SK-N-SH treated with all-trans-retinoic acid at 6 μM for 48 hours (cell line): Measurements from ENCODE around the gene LRRC9.

ENCODE experiments used
- ATAC-seq: fragments of 200-7000 bp; cut with Tn5 transposase; 3 replicates; pipeline ENCODE4 v1.9.1; 2020; ENCODE audit warnings: mild to moderate bottlenecking, moderate library complexity
- ARNTL ChIP-seq: fragments of 450-650 bp; formaldehyde crosslinking; IDR thresholded peaks from 2 replicates; pipeline ENCODE4 v1.5.0; 2020; ENCODE audit warnings: low read depth, mild to moderate bottlenecking, moderate library complexity, borderline replicate concordance
- BACH2 ChIP-seq: fragments of 250-450 bp; sonication (Bioruptor Pico); IDR thresholded peaks from 2 replicates; pipeline ENCODE4 v1.9.0; 2021; ENCODE audit warnings: mild to moderate bottlenecking, borderline replicate concordance
- CREB5 ChIP-seq: fragments of 250-450 bp; sonication (Bioruptor Pico); IDR thresholded peaks from 2 replicates; pipeline ENCODE4 v1.5.1; 2020; ENCODE audit warnings: low read depth, mild to moderate bottlenecking, moderate library complexity
- CSDC2 ChIP-seq: fragments of 250-450 bp; sonication (Bioruptor Pico); IDR thresholded peaks from 2 replicates; pipeline ENCODE4 v1.5.0; 2020; ENCODE audit warnings: mild to moderate bottlenecking, moderate library complexity
- CSRNP3 ChIP-seq: fragments of 250-450 bp; sonication (Bioruptor Pico); IDR thresholded peaks from 2 replicates; pipeline ENCODE4 v1.5.1; 2021; ENCODE audit warnings: mild to moderate bottlenecking, moderate library complexity
- ESRRG ChIP-seq: fragments of 250-450 bp; sonication (Bioruptor Pico); IDR thresholded peaks from 2 replicates; pipeline ENCODE4 v1.6.1; 2021; ENCODE audit warnings: mild to moderate bottlenecking
- GLIS3 ChIP-seq: fragments of 250-450 bp; sonication (Bioruptor Pico); IDR thresholded peaks from 2 replicates; pipeline ENCODE4 v1.5.0; 2020; ENCODE audit warnings: mild to moderate bottlenecking, moderate library complexity
- ISL1 ChIP-seq: fragments of 250-450 bp; sonication (Bioruptor Pico); IDR thresholded peaks from 2 replicates; pipeline ENCODE4 v2.1.2; 2022; ENCODE audit warnings: mild to moderate bottlenecking, moderate library complexity
- OSR1 ChIP-seq: fragments of 250-450 bp; sonication (Bioruptor Pico); IDR thresholded peaks from 2 replicates; pipeline ENCODE4 v1.8.0; 2022; ENCODE audit warnings: moderate library complexity, mild to moderate bottlenecking, inconsistent platforms
- PPARA ChIP-seq: fragments of 250-450 bp; sonication (Bioruptor Pico); IDR thresholded peaks from 2 replicates; pipeline ENCODE4 v1.5.0; 2020; ENCODE audit warnings: mild to moderate bottlenecking, borderline replicate concordance
- RARB ChIP-seq: fragments of 250-450 bp; sonication (Bioruptor Pico); IDR thresholded peaks from 2 replicates; pipeline ENCODE4 v1.8.0; 2021; ENCODE audit warnings: mild to moderate bottlenecking, moderate library complexity
- SNAI2 ChIP-seq: fragments of 250-450 bp; sonication (Bioruptor Pico); IDR thresholded peaks from 2 replicates; pipeline ENCODE4 v1.5.0; 2020; ENCODE audit warnings: mild to moderate bottlenecking, moderate library complexity
- TCF4 ChIP-seq: fragments of 250-450 bp; sonication (Bioruptor Pico); IDR thresholded peaks from 2 replicates; pipeline ENCODE4 v1.8.0; 2021; ENCODE audit warnings: mild to moderate bottlenecking, moderate library complexity, borderline replicate concordance
- TOX ChIP-seq: fragments of 250-450 bp; sonication (Bioruptor Pico); IDR thresholded peaks from 2 replicates; pipeline ENCODE4 v1.8.0; 2021; ENCODE audit warnings: mild to moderate bottlenecking, moderate library complexity, borderline replicate concordance
- ZC3H10 ChIP-seq: fragments of 250-450 bp; sonication (Bioruptor Pico); IDR thresholded peaks from 2 replicates; pipeline ENCODE4 v1.5.1; 2021; ENCODE audit warnings: mild to moderate bottlenecking, moderate library complexity
- ZFP3 ChIP-seq: fragments of 250-450 bp; sonication (Bioruptor Pico); IDR thresholded peaks from 2 replicates; pipeline ENCODE4 v1.5.0; 2020; ENCODE audit warnings: mild to moderate bottlenecking, moderate library complexity
- ZFP30 ChIP-seq: fragments of 450-650 bp; formaldehyde crosslinking; IDR thresholded peaks from 2 replicates; pipeline ENCODE4 v1.5.0; 2022; ENCODE audit warnings: mild to moderate bottlenecking, moderate library complexity
- ZNF565 ChIP-seq: fragments of 450-650 bp; formaldehyde crosslinking; conservative IDR thresholded peaks from 2 replicates; pipeline ENCODE4 v1.5.0; 2020; ENCODE audit warnings: low read depth, mild to moderate bottlenecking, moderate library complexity
- ZNF70 ChIP-seq: fragments of 450-650 bp; formaldehyde crosslinking; IDR thresholded peaks from 2 replicates; pipeline ENCODE4 v1.5.0; 2020; ENCODE audit warnings: mild to moderate bottlenecking, moderate library complexity
- ZNF8 ChIP-seq: fragments of 450-650 bp; formaldehyde crosslinking; IDR thresholded peaks from 2 replicates; pipeline ENCODE4 v1.5.0; 2020; ENCODE audit warnings: mild to moderate bottlenecking, moderate library complexity
- TF ChIP-seq, protein P1 (sequence below): fragments of 250-450 bp; sonication (Bioruptor Pico); IDR thresholded peaks from 2 replicates; pipeline ENCODE4 v1.8.0; 2020; ENCODE audit warnings: mild to moderate bottlenecking, moderate library complexity, borderline replicate concordance
- TF ChIP-seq, protein P2 (sequence below): fragments of 250-450 bp; sonication (Bioruptor Pico); IDR thresholded peaks from 2 replicates; pipeline ENCODE4 v1.8.0; 2021; ENCODE audit warnings: low read depth, mild to moderate bottlenecking, moderate library complexity, borderline replicate concordance

LRRC9 gene

GRCh38 chr14:59905188-59905587 lies 14.8 kb upstream of the LRRC9 start:
- no peak for ATAC-seq
- no peak for TF ChIP-seq CSDC2 (CRISPR knock-in tag)
- TF ChIP-seq ARNTL (CRISPR knock-in tag), result no peak
- TF ChIP-seq TCF4 (CRISPR knock-in tag), result no peak
- TF ChIP-seq ZFP30 (CRISPR knock-in tag), result no peak
- TF ChIP-seq RARB (CRISPR knock-in tag), result no peak
- no peak for TF ChIP-seq ZNF8 (CRISPR knock-in tag)
- no peak for TF ChIP-seq ZC3H10 (CRISPR knock-in tag)
- TF ChIP-seq ESRRG (CRISPR knock-in tag), result no peak
- TF ChIP-seq, protein P1, sequence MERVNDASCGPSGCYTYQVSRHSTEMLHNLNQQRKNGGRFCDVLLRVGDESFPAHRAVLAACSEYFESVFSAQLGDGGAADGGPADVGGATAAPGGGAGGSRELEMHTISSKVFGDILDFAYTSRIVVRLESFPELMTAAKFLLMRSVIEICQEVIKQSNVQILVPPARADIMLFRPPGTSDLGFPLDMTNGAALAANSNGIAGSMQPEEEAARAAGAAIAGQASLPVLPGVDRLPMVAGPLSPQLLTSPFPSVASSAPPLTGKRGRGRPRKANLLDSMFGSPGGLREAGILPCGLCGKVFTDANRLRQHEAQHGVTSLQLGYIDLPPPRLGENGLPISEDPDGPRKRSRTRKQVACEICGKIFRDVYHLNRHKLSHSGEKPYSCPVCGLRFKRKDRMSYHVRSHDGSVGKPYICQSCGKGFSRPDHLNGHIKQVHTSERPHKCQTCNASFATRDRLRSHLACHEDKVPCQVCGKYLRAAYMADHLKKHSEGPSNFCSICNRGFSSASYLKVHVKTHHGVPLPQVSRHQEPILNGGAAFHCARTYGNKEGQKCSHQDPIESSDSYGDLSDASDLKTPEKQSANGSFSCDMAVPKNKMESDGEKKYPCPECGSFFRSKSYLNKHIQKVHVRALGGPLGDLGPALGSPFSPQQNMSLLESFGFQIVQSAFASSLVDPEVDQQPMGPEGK (CRISPR knock-in tag), result no peak
- TF ChIP-seq PPARA (CRISPR knock-in tag), result no peak
- TF ChIP-seq, protein P2, sequence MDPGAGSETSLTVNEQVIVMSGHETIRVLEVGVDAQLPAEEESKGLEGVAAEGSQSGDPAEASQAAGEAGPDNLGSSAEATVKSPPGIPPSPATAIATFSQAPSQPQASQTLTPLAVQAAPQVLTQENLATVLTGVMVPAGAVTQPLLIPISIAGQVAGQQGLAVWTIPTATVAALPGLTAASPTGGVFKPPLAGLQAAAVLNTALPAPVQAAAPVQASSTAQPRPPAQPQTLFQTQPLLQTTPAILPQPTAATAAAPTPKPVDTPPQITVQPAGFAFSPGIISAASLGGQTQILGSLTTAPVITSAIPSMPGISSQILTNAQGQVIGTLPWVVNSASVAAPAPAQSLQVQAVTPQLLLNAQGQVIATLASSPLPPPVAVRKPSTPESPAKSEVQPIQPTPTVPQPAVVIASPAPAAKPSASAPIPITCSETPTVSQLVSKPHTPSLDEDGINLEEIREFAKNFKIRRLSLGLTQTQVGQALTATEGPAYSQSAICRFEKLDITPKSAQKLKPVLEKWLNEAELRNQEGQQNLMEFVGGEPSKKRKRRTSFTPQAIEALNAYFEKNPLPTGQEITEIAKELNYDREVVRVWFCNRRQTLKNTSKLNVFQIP (CRISPR knock-in tag), result no peak
- no peak for TF ChIP-seq BACH2 (CRISPR knock-in tag)
- TF ChIP-seq GLIS3 (CRISPR knock-in tag), result no peak

DNA sequence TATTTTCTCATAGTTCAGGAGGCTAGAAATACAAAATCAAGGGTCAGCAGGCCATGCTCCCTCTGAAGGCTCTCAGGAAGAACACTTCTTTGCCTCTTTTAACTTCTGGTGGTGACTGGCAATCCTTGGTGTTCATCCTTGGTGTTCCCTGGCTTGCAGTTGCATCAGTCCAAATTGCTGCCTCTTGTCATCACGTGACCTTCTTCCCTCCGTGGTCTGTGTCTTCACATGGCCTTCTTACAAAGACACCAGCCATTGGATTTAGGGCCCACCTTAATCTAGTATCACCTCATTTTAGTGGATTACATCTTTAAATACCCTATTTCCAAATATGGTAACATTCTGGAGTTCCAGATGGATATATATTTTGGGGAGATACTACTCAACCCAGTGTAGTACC lies 7.5 kb upstream of the LRRC9 start:
- TF ChIP-seq CSDC2 (CRISPR knock-in tag), result no peak
- TF ChIP-seq PPARA (CRISPR knock-in tag), result no peak
- no peak for TF ChIP-seq TCF4 (CRISPR knock-in tag)
- TF ChIP-seq, all 23 proteins: peak for 0
- no peak for ATAC-seq

DNA sequence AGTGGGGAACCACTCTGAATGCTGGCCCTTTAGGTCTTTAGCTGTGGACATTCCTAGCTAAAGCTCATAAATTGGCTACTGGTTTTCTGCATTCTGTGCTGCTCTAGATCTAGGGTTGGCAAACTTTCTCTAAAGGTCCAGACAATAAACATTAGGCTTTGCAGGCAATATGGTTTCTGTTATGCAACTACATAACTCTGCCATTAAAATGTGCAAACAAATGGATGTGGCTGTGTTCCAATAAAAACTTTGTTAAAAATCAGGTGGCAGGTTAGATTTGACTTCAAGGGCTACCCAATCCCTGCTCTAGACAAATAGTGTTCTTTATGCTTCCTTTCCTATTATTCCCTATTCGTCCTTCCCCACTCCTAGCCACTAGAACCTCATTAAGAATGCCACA lies 6.8 kb upstream of the LRRC9 start:
- ATAC-seq, result no peak

GRCh38 chr14:59918824-59919569 lies 947 bp upstream of the LRRC9 start:
- peak; percentile 90 for ATAC-seq
- TF ChIP-seq CSRNP3 (no peak), ZNF565 (CRISPR knock-in tag) (no peak), TCF4 (CRISPR knock-in tag) (no peak), ZFP3 (CRISPR knock-in tag) (no peak), ZFP30 (CRISPR knock-in tag) (no peak), PPARA (CRISPR knock-in tag) (no peak), OSR1 (CRISPR knock-in tag) (no peak), ZNF8 (CRISPR knock-in tag) (no peak), SNAI2 (CRISPR knock-in tag) (no peak)
- TF ChIP-seq, protein P2 (CRISPR knock-in tag), result no peak

More for the DNA sequence above, 6.8 kb upstream of the LRRC9 start:
- no peak for TF ChIP-seq CSRNP3
- TF ChIP-seq ESRRG (CRISPR knock-in tag), result no peak
- no peak for TF ChIP-seq ISL1 (CRISPR knock-in tag)
- TF ChIP-seq RARB (CRISPR knock-in tag), result no peak
- no peak for TF ChIP-seq ZNF565 (CRISPR knock-in tag)
- no peak for TF ChIP-seq ZFP30 (CRISPR knock-in tag)
- TF ChIP-seq CREB5 (CRISPR knock-in tag), result no peak
- TF ChIP-seq CSDC2 (CRISPR knock-in tag), result no peak
- no peak for TF ChIP-seq ZNF8 (CRISPR knock-in tag)
- TF ChIP-seq OSR1 (CRISPR knock-in tag), result no peak
- TF ChIP-seq ZC3H10 (CRISPR knock-in tag), result no peak
- TF ChIP-seq ARNTL (CRISPR knock-in tag), result no peak
- no peak for TF ChIP-seq ZNF70
- no peak for TF ChIP-seq TOX (CRISPR knock-in tag)
